H1 (cell line): ENCODE data around the gene PPM1G. TPM values are rescaled to one million over a fixed set of nuclear protein-coding genes. Genes with fewer than 3 reads are reported as not detected.
A peak's percentile ranks its signal among the peaks of the same experiment; 100 is the strongest.

Experiments used
- CTCF ChIA-PET: fragments of 300-600 bp; sonication (Branson Sonifier 250); formaldehyde crosslinking; loops from one replicate; lab custom pipeline; 2021; ENCODE audit not compliant: partially characterized antibody; lab: Charles Lee
- POLR2A ChIA-PET: fragments of 300-600 bp; sonication (Branson Sonifier 250); formaldehyde crosslinking; loops from one replicate; lab custom pipeline; 2021; ENCODE audit warnings: inconsistent platforms; ENCODE audit not compliant: partially characterized antibody; lab: Charles Lee
- DNase-seq, 2 experiments: peaks; one replicate each; pipeline versions ENCODE4 v3.0.0 to v3.0.0-alpha.2; 2010 to 2022; ENCODE audit warnings: low spot score in 2 of 2, low read depth in 1 of 2, mixed read lengths in 1 of 2
- FAIRE-seq: peaks from 2 replicates; lab custom pipeline; 2011; peaks lifted over from hg19 to GRCh38; lab: Jason Lieb, UNC
- H2AFZ ChIP-seq: 2 replicates; pipeline ENCODE4 v1.8.1; 2012; ENCODE audit warnings: low read length, inconsistent platforms
- H2AK5ac ChIP-seq: 2 replicates; pipeline ENCODE4 v1.6.1; 2013; ENCODE audit warnings: low read depth, low read length
- H2BK120ac ChIP-seq: replicated peaks from 2 replicates; pipeline ENCODE3; 2013; ENCODE audit warnings: low read depth, low read length, inconsistent platforms
- H2BK12ac ChIP-seq: 2 replicates; pipeline ENCODE4 v1.6.1; 2013; ENCODE audit warnings: low read depth, low read length
- H2BK15ac ChIP-seq: 2 replicates; pipeline ENCODE4 v1.6.1; 2013; ENCODE audit warnings: low read length
- H2BK20ac ChIP-seq: 2 replicates; pipeline ENCODE4 v1.6.1; 2013; ENCODE audit warnings: low read length
- H2BK5ac ChIP-seq: 2 replicates; pipeline ENCODE4 v1.6.1; 2013; ENCODE audit warnings: low read depth, low read length
- H3K14ac ChIP-seq: 2 replicates; pipeline ENCODE4 v1.6.1; 2013; ENCODE audit warnings: inconsistent platforms; ENCODE audit not compliant: insufficient read length
- H3K18ac ChIP-seq: 2 replicates; pipeline ENCODE4 v1.6.1; 2013; ENCODE audit warnings: low read length; ENCODE audit errors: extremely low read depth
- H3K23ac ChIP-seq: 2 replicates; pipeline ENCODE4 v1.6.1; 2013; ENCODE audit warnings: inconsistent platforms; ENCODE audit not compliant: insufficient read length
- H3K23me2 ChIP-seq: 2 replicates; pipeline ENCODE4 v1.6.1; 2013; ENCODE audit warnings: low read depth, low read length
- H3K27ac ChIP-seq: 2 replicates; pipeline ENCODE4 v1.6.1; 2011; ENCODE audit warnings: low read depth, low read length, inconsistent platforms
- H3K27me3 ChIP-seq, 4 experiments: replicated peaks in 1 of 4; 1 replicate in 1 of 4; 2 replicates in 3 of 4; pipeline versions ENCODE4 v1.6.1 to v1.8.1; 2011 to 2013; ENCODE audit warnings: low read length in 3 of 4, mild to moderate bottlenecking in 3 of 4, inconsistent platforms in 2 of 4, mixed read lengths in 2 of 4, moderate library complexity in 1 of 4; ENCODE audit not compliant: control insufficient read depth in 3 of 4, insufficient read depth in 3 of 4; ENCODE audit errors: extremely low read depth in 1 of 4
- H3K36me3 ChIP-seq, 4 experiments: 2 replicates each; pipeline versions ENCODE4 v1.6.1 to v1.8.1; 2011 to 2013; ENCODE audit warnings: mild to moderate bottlenecking in 4 of 4, low read length in 3 of 4, moderate library complexity in 2 of 4, control low read depth in 1 of 4, inconsistent platforms in 1 of 4; ENCODE audit not compliant: insufficient read depth in 4 of 4, control insufficient read depth in 2 of 4
- H3K4ac ChIP-seq: replicated peaks from 2 replicates; pipeline ENCODE3; 2013; ENCODE audit warnings: low read length, low read depth, mixed read lengths, inconsistent platforms; ENCODE audit not compliant: insufficient read length
- H3K4me1 ChIP-seq, 4 experiments: replicated peaks in 1 of 4; 1 replicate in 1 of 4; 2 replicates in 3 of 4; pipeline versions ENCODE4 v1.6.1 to v1.8.1; 2011 to 2013; ENCODE audit warnings: low read length in 3 of 4, inconsistent platforms in 2 of 4, mixed read lengths in 1 of 4; ENCODE audit not compliant: insufficient read depth in 4 of 4, control insufficient read depth in 3 of 4
- H3K4me2 ChIP-seq, 2 experiments: 2 replicates each; pipeline versions ENCODE4 v1.6.1 to v1.8.1; 2011 to 2013; ENCODE audit warnings: low read depth in 2 of 2, low read length in 2 of 2, control low read depth in 1 of 2, inconsistent platforms in 1 of 2, mild to moderate bottlenecking in 1 of 2; ENCODE audit not compliant: insufficient read depth in 1 of 2
- H3K4me3 ChIP-seq, 4 experiments: fragments of 200-600, 300-600 bp in 1 of 4; sonication (generic), shearing (Covaris generic), sonication (Bioruptor Twin) in 1 of 4; 2 replicates each; pipeline versions ENCODE4 v1.5.1 to v1.8.1; 2011 to 2016; ENCODE audit warnings: low read length in 4 of 4, low read depth in 3 of 4, control low read depth in 2 of 4, inconsistent platforms in 2 of 4, mild to moderate bottlenecking in 2 of 4, mixed read lengths in 1 of 4, moderate library complexity in 1 of 4; ENCODE audit not compliant: insufficient read depth in 2 of 4; ENCODE audit errors: extremely low read depth in 1 of 4
- H3K56ac ChIP-seq: replicated peaks from 2 replicates; pipeline ENCODE3; 2013; ENCODE audit warnings: low read depth, mild to moderate bottlenecking, mixed read lengths, low read length, inconsistent platforms; ENCODE audit not compliant: insufficient read length
- H3K79me1 ChIP-seq: 2 replicates; pipeline ENCODE4 v1.6.1; 2013; ENCODE audit warnings: low read depth, low read length, control low read depth
- H3K79me2 ChIP-seq, 2 experiments: 2 replicates each; pipeline versions ENCODE4 v1.6.1 to v1.8.1; 2012 to 2013; ENCODE audit warnings: low read length in 2 of 2, mild to moderate bottlenecking in 2 of 2, inconsistent platforms in 1 of 2; ENCODE audit not compliant: insufficient read depth in 2 of 2, control insufficient read depth in 1 of 2
- H3K9ac ChIP-seq, 4 experiments: replicated peaks in 1 of 4; 1 replicate in 1 of 4; 2 replicates in 3 of 4; pipeline versions ENCODE4 v1.6.1 to v1.8.1; 2011 to 2013; ENCODE audit warnings: low read depth in 3 of 4, low read length in 3 of 4, control low read depth in 2 of 4, mild to moderate bottlenecking in 2 of 4, moderate library complexity in 2 of 4, inconsistent platforms in 1 of 4; ENCODE audit errors: extremely low read depth in 1 of 4
- H3K9me3 ChIP-seq, 2 experiments: 2 replicates each; pipeline versions ENCODE4 v1.6.1 to v1.8.1; 2012 to 2013; ENCODE audit warnings: mild to moderate bottlenecking in 2 of 2, moderate library complexity in 2 of 2, control low read depth in 1 of 2, inconsistent platforms in 1 of 2, low read depth in 1 of 2, low read length in 1 of 2, mixed read lengths in 1 of 2; ENCODE audit not compliant: insufficient read depth in 2 of 2
- H4K20me1 ChIP-seq, 2 experiments: replicated peaks in 1 of 2; 2 replicates each; pipeline versions ENCODE3 to v1.8.1; 2011 to 2013; ENCODE audit warnings: inconsistent platforms in 2 of 2, low read length in 2 of 2, mild to moderate bottlenecking in 1 of 2; ENCODE audit not compliant: insufficient read depth in 2 of 2, control insufficient read depth in 1 of 2
- H4K5ac ChIP-seq: 2 replicates; pipeline ENCODE4 v1.6.1; 2013; ENCODE audit warnings: low read length, low read depth, mixed read lengths, inconsistent platforms; ENCODE audit not compliant: insufficient read length
- H4K8ac ChIP-seq: 2 replicates; pipeline ENCODE4 v1.8.0; 2013; ENCODE audit warnings: mild to moderate bottlenecking, moderate library complexity, low read length, inconsistent platforms; ENCODE audit not compliant: insufficient read depth; ENCODE audit errors: extremely low read depth
- H4K91ac ChIP-seq: replicated peaks from 2 replicates; pipeline ENCODE3; 2013; ENCODE audit warnings: low read length, mixed read lengths, inconsistent platforms; ENCODE audit not compliant: insufficient read length
- BCL11A ChIP-seq, 2 experiments: IDR thresholded peaks; one replicate each; pipeline ENCODE4 v1.6.1; 2011; ENCODE audit warnings: low read depth in 2 of 2, low read length in 2 of 2, mild to moderate bottlenecking in 2 of 2
- BRCA1 ChIP-seq: IDR thresholded peaks from 2 replicates; pipeline ENCODE4 v1.6.1; 2012; ENCODE audit warnings: low read depth, low read length, improper control_type of control experiment
- HDAC2 ChIP-seq, 2 experiments: fragments of 300-600 bp in 1 of 2; sonication (generic) in 1 of 2; IDR thresholded peaks; 2 replicates each; pipeline ENCODE4 v1.6.1; 2011 to 2012; ENCODE audit warnings: low read depth in 2 of 2, low read length in 2 of 2, mild to moderate bottlenecking in 2 of 2, moderate library complexity in 2 of 2, borderline replicate concordance in 1 of 2, inconsistent platforms in 1 of 2
- HDAC6 ChIP-seq: IDR thresholded peaks from one replicate; pipeline ENCODE4 v1.7.1; 2012; ENCODE audit warnings: low read depth, mild to moderate bottlenecking, inconsistent platforms, low read length, moderate library complexity
- MAFK ChIP-seq: IDR thresholded peaks from 2 replicates; pipeline ENCODE4 v1.6.1; 2012; ENCODE audit warnings: low read depth, mild to moderate bottlenecking, improper control_type of control experiment, low read length
- NANOG ChIP-seq: IDR thresholded peaks from 2 replicates; pipeline ENCODE4 v1.6.1; 2011; ENCODE audit warnings: low read length, low read depth, mild to moderate bottlenecking, inconsistent platforms; ENCODE audit not compliant: insufficient read depth, poor library complexity, severe bottlenecking
- SIRT6 ChIP-seq: IDR thresholded peaks from one replicate; pipeline ENCODE4 v1.7.1; 2012; ENCODE audit warnings: low read length, inconsistent platforms
- SUZ12 ChIP-seq: fragments of 200-600 bp; sonication (generic); IDR thresholded peaks from 2 replicates; pipeline ENCODE4 v1.6.1; 2012; ENCODE audit warnings: mild to moderate bottlenecking, inconsistent platforms, low read length, moderate library complexity, mixed read lengths
- TAF7 ChIP-seq: optimal IDR thresholded peaks from 2 replicates; pipeline ENCODE3; 2011; ENCODE audit warnings: low read depth, mild to moderate bottlenecking, inconsistent platforms, low read length, moderate library complexity, borderline replicate concordance
- TCF12 ChIP-seq: IDR thresholded peaks from 2 replicates; pipeline ENCODE4 v1.6.1; 2011; ENCODE audit warnings: low read depth, mild to moderate bottlenecking, low read length
- TEAD4 ChIP-seq: IDR thresholded peaks from 2 replicates; pipeline ENCODE4 v1.6.1; 2012; ENCODE audit warnings: low read depth, low read length, inconsistent platforms, mixed read lengths
- whole genome bisulfite sequencing, 2 experiments: shearing (Covaris generic) in 1 of 2; methylation state at CpG; one replicate each; pipeline versions ENCODE4 v1.1.6 to v1.1.7; 2013 to 2015; ENCODE audit warnings: low lambda C conversion rate in 2 of 2, mixed read lengths in 2 of 2, inconsistent platforms in 1 of 2, low coverage in 1 of 2, missing lambda C conversion rate in 1 of 2; ENCODE audit not compliant: insufficient replicate concordance in 2 of 2, insufficient coverage in 1 of 2, insufficient read length in 1 of 2; ENCODE audit errors: extremely low coverage in 1 of 2, missing lambda C conversion rate in 1 of 2; 5-methylcytosine and 5-hydroxymethylcytosine counted together
- polyA plus RNA-seq, 7 experiments: library from polyadenylated mRNA; depleted of rRNA in 3 of 7; stranded (reverse) in 5 of 7; unstranded in 2 of 7; fragments of >200 nt in 5 of 7; fragments of 200-250 nt in 2 of 7; gene quantifications; 1 replicate in 5 of 7; 2 replicates in 1 of 7; 4 replicates in 1 of 7; pipeline versions ENCODE4 v1.2.1 to v1.2.3, GENCODE V29; 2011 to 2013; ENCODE audit warnings: missing spikeins in 2 of 7, mixed read lengths in 2 of 7
- total RNA-seq: library from RNA; stranded (reverse); fragmentation: NEBNext Ultra II Directional; extraction: Animal tissue kit (Norgen Biotek cat#: 25700); gene quantifications from 2 replicates; pipeline ENCODE4 v1.2.1, GENCODE V29; 2021
- TF ChIP-seq, protein P1 (sequence below): IDR thresholded peaks from 2 replicates; pipeline ENCODE4 v1.6.1; 2012; ENCODE audit warnings: inconsistent platforms

PPM1G gene
- total and polyA plus RNA-seq, 2 of the 8 experiments (the other 6 are each of a cell fraction or from before 2014, with no cell fraction given), result 73.3 to 203 TPM

- Histone ChIP-seq H4K20me1 (peaks cover 5 to 18% of the 10 kb centered on the region in 2 experiments), H2AFZ (no peak overlapping the region)
- no peak for TF ChIP-seq MAFK
- TF ChIP-seq SIRT6, result no peak
- TF ChIP-seq TCF12, result no peak
- TF ChIP-seq SUZ12, result no peak
- TF ChIP-seq, protein P1, sequence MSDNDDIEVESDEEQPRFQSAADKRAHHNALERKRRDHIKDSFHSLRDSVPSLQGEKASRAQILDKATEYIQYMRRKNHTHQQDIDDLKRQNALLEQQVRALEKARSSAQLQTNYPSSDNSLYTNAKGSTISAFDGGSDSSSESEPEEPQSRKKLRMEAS, result peak; percentile 41
- TF ChIP-seq BCL11A (IDR thresholded peaks at IDR 0.05; ENCODE audit: low read depth in 2 of 2, low read length in 2 of 2), result no peak
- no peak for TF ChIP-seq TAF7
- peak; percentile 73 for TF ChIP-seq TEAD4
- no peak for TF ChIP-seq NANOG
- TF ChIP-seq HDAC2 (IDR thresholded peaks at IDR 0.05; ENCODE audit: borderline replicate concordance in 1 of 2, low read depth in 2 of 2, low read length in 2 of 2), result 0 out of 4 replicates have a peak, but pooled peaks of 1 of the 2 experiments have one; percentile 56
- TF ChIP-seq BRCA1, result no peak
- TF ChIP-seq HDAC6, result no peak
These were observed 19.7 kb upstream of the PPM1G start for GRCh38 chr2:27428978-27429541.

More at GRCh38 chr2:27428978-27429541, 19.7 kb upstream of the PPM1G start:
- H3K9me3 ChIP-seq, result no peaks in the 10 kb centered on the region
- peak overlapping the region; percentile 21 for H3K4ac ChIP-seq
- no peak overlapping the region for H3K14ac ChIP-seq
- no peak overlapping the region for H2AK5ac ChIP-seq
- 0 out of 2 replicates have a peak overlapping the region, but pooled peaks have one; percentile 75 for H2BK5ac ChIP-seq
- H2BK15ac ChIP-seq, result no peak overlapping the region
- peaks cover 3 to 33% of the 10 kb centered on the region in 2 experiments; a peak in 3 of 4 replicates for H3K79me2 ChIP-seq
- H4K5ac ChIP-seq, result no peak overlapping the region
- no peak overlapping the region for H3K23ac ChIP-seq
- peaks cover 3% of the 10 kb centered on the region; the same call in 1 of the 2 replicates for H3K79me1 ChIP-seq
- DNase-seq (peak in 1 of 2 experiments; percentile 87), FAIRE-seq (no peak)
- 4% methylated on average over 22 of the region's 51 CpGs; no CpG with 5 or more reads in 1 of the 2 experiments for WGBS, 2 experiments
- no peak overlapping the region for H2BK20ac ChIP-seq
- H3K18ac ChIP-seq, result peak overlapping the region; percentile 71
- ChIA-PET CTCF (interaction anchor here (0.8 to 5.0 kb wide), 9 partner anchors 10 to 62 kb away, joined by 3 to 24 read pairs (median 6); partner anchors contain the start of genes EIF2B4, PPM1G and SNX17), POLR2A (interaction anchor here (0.7 to 4.8 kb wide), 15 partner anchors 11 to 199 kb away, joined by 3 to 48 read pairs (median 4); partner anchors contain the start of genes PPM1G and ZNF513)
- peaks cover 8% of the 10 kb centered on the region; the same call in 1 of the 2 replicates for H3K23me2 ChIP-seq
- H3K36me3 ChIP-seq, result peaks cover 7 to 10% (median 8%) of the 10 kb centered on the region in 4 experiments
- no peak overlapping the region; the same call in none of the 2 replicates for H4K8ac ChIP-seq
- H2BK120ac ChIP-seq, result no peak overlapping the region
- H3K4me3 ChIP-seq, result peak overlapping the region; percentile 83 to 94 (median 91)
- peak overlapping the region; percentile 57 for H3K56ac ChIP-seq
- no peaks in the 10 kb centered on the region for H3K27me3 ChIP-seq
- no peak overlapping the region for H4K91ac ChIP-seq
- peak overlapping the region; percentile 79 to 85 (median 82) for H3K9ac ChIP-seq
- H3K4me1 ChIP-seq, result no peaks in the 10 kb centered on the region; a peak in 2 of 7 replicates
- H2BK12ac ChIP-seq, result no peak overlapping the region
- H3K4me2 ChIP-seq, result peak overlapping the region; percentile 78 to 93
- H3K27ac ChIP-seq, result peak overlapping the region; percentile 85; the same call in 1 of the 2 replicates
